B cell (primary cell): ENCODE results near the gene BTN3A1. TPM values are rescaled to one million over a fixed set of nuclear protein-coding genes. Genes with fewer than 3 reads are reported as not detected.

Experiments used
- ATAC-seq: fragments of 200-7000 bp; cut with Tn5 transposase; one replicate; pipeline ENCODE4 v1.10.0; 2021; ENCODE audit warnings: low read depth, mild to moderate bottlenecking, moderate number of reproducible peaks, moderate library complexity
- CTCF ChIA-PET: fragments of 350-600 bp; sonication (Branson Sonifier 250); formaldehyde crosslinking; loops from one replicate; lab custom pipeline; 2021; ENCODE audit warnings: antibody characterized with exemption, inconsistent platforms; lab: Charles Lee
- POLR2A ChIA-PET: fragments of 350-600 bp; sonication (Branson Sonifier 250); formaldehyde crosslinking; loops from one replicate; lab custom pipeline; 2021; ENCODE audit warnings: antibody characterized with exemption; lab: Charles Lee
- DNase-seq: peaks from one replicate; pipeline ENCODE4 v3.0.0; 2013
- H2AFZ ChIP-seq: 2 replicates; pipeline ENCODE4 v1.6.1; 2012; ENCODE audit warnings: mild to moderate bottlenecking, low read depth, low read length; ENCODE audit not compliant: insufficient read depth, poor library complexity, severe bottlenecking
- H3K27ac ChIP-seq, 2 donors: 1 replicate in 1 of 2; 2 replicates in 1 of 2; pipeline ENCODE4 v1.5.1; 2012 to 2013; ENCODE audit warnings: low read length in 2 of 2, mild to moderate bottlenecking in 2 of 2, moderate library complexity in 1 of 2
- H3K27me3 ChIP-seq, 4 experiments: fragments of 200-600 bp in 1 of 4; sonication (generic) in 1 of 4; replicated peaks in 1 of 4; 1 replicate in 2 of 4; 2 replicates in 2 of 4; pipeline versions ENCODE4 v1.6.1 to v1.7.0; 2013 to 2016; ENCODE audit warnings: low read length in 3 of 4, mild to moderate bottlenecking in 2 of 4, mixed read lengths in 1 of 4, moderate library complexity in 1 of 4; ENCODE audit not compliant: insufficient read depth in 4 of 4, control insufficient read depth in 3 of 4; ENCODE audit errors: control extremely low read depth in 1 of 4
- H3K36me3 ChIP-seq, 2 experiments: replicated peaks in 1 of 2; 1 replicate in 1 of 2; 2 replicates in 1 of 2; pipeline versions ENCODE4 v1.6.1 to v1.7.1; 2013; ENCODE audit warnings: low read length in 1 of 2; ENCODE audit not compliant: insufficient read depth in 2 of 2, control insufficient read depth in 1 of 2; ENCODE audit errors: control extremely low read depth in 1 of 2, extremely low read depth in 1 of 2
- H3K4me1 ChIP-seq, 2 donors: fragments of 200-600 bp in 1 of 2; sonication (generic) in 1 of 2; 1 replicate in 1 of 2; 2 replicates in 1 of 2; pipeline versions ENCODE4 v1.5.1 to v1.6.1; 2013 to 2017; ENCODE audit warnings: low read length in 2 of 2; ENCODE audit not compliant: control insufficient read depth in 2 of 2, insufficient read depth in 2 of 2
- H3K4me2 ChIP-seq: replicated peaks from 2 replicates; pipeline ENCODE3; 2012; ENCODE audit warnings: mild to moderate bottlenecking, low read depth, low read length; ENCODE audit not compliant: poor library complexity, severe bottlenecking
- H3K4me3 ChIP-seq, 5 experiments: fragments of 200-600 bp in 1 of 5; sonication (generic) in 1 of 5; 1 replicate in 3 of 5; 2 replicates in 2 of 5; pipeline versions ENCODE4 v1.5.1 to v1.7.0; 2011 to 2016; ENCODE audit warnings: low read length in 4 of 5, mild to moderate bottlenecking in 4 of 5, low read depth in 2 of 5, control low read depth in 1 of 5, moderate library complexity in 1 of 5; ENCODE audit not compliant: insufficient read depth in 1 of 5; ENCODE audit errors: control extremely low read depth in 1 of 5, extremely low read depth in 1 of 5
- H3K79me2 ChIP-seq: fragments of 200-600 bp; sonication (generic); one replicate; pipeline ENCODE4 v1.6.0; 2016; ENCODE audit warnings: low read length; ENCODE audit not compliant: control insufficient read depth, insufficient read depth
- H3K9ac ChIP-seq: fragments of 200-600 bp; sonication (generic); 2 replicates; pipeline ENCODE4 v1.6.1; 2017; ENCODE audit warnings: mild to moderate bottlenecking, low read length, moderate library complexity
- H3K9me3 ChIP-seq, 3 donors: one replicate each; pipeline versions ENCODE4 v1.6.1 to v1.7.1; 2013; ENCODE audit warnings: low read length in 2 of 3; ENCODE audit not compliant: control insufficient read depth in 2 of 3, insufficient read depth in 1 of 3; ENCODE audit errors: control extremely low read depth in 1 of 3
- H4K20me1 ChIP-seq: 2 replicates; pipeline ENCODE4 v1.6.0; 2012; ENCODE audit warnings: mild to moderate bottlenecking, low read length; ENCODE audit not compliant: insufficient read depth, control insufficient read depth, poor library complexity, severe bottlenecking
- H3K27ac Mint-ChIP-seq: one replicate; pipeline ENCODE4 v1.8.0; 2021; ENCODE audit warnings: mixed read lengths
- H3K27me3 Mint-ChIP-seq: one replicate; pipeline ENCODE4 v1.8.0; 2021; ENCODE audit warnings: mixed read lengths
- H3K4me1 Mint-ChIP-seq: one replicate; pipeline ENCODE4 v1.8.0; 2021; ENCODE audit warnings: mixed read lengths
- H3K4me3 Mint-ChIP-seq: one replicate; pipeline ENCODE4 v1.8.0; 2021; ENCODE audit warnings: mixed read lengths
- H3K9me3 Mint-ChIP-seq: one replicate; pipeline ENCODE4 v1.8.0; 2022; ENCODE audit warnings: mixed read lengths; ENCODE audit not compliant: insufficient read depth
- EZH2 ChIP-seq: IDR thresholded peaks from 2 replicates; pipeline ENCODE4 v1.6.1; 2012; ENCODE audit warnings: borderline replicate concordance, low read depth, mild to moderate bottlenecking, moderate library complexity, low read length; ENCODE audit not compliant: insufficient read depth, poor library complexity, severe bottlenecking
- WGBS: methylation state at CpG from one replicate; pipeline ENCODE4 v1.1.5; 2013; ENCODE audit warnings: missing lambda C conversion rate; ENCODE audit not compliant: insufficient coverage; 5-methylcytosine and 5-hydroxymethylcytosine counted together
- intact Hi-C: fragments of 100-400 bp; cut with micrococcal nuclease; formaldehyde crosslinking; loops from one replicate; pipeline ENCODE4 v1.10.0; 2022
- polyA plus RNA-seq: library from polyadenylated mRNA; depleted of rRNA; stranded (reverse); fragments of >200 nt; gene quantifications from 2 replicates; pipeline ENCODE4 v1.2.3, GENCODE V29; 2012
- total RNA-seq, 2 donors: library from RNA; stranded (reverse); fragments of 120-200 nt in 1 of 2; gene quantifications; 1 replicate in 1 of 2; 2 replicates in 1 of 2; pipeline versions ENCODE4 v1.2.3 to v1.2.4, GENCODE V29; 2013 to 2022
- TF ChIP-seq, protein P1 (sequence below): fragments of 200-600 bp; IDR thresholded peaks from one replicate; pipeline ENCODE4 v1.8.0; 2022; ENCODE audit warnings: antibody characterized with exemption, mild to moderate bottlenecking

BTN3A1 gene
- total and polyA plus RNA-seq, 2 donors (not counting 1 experiment from before 2014, with no cell fraction given) = 133 to 175 TPM

DNA sequence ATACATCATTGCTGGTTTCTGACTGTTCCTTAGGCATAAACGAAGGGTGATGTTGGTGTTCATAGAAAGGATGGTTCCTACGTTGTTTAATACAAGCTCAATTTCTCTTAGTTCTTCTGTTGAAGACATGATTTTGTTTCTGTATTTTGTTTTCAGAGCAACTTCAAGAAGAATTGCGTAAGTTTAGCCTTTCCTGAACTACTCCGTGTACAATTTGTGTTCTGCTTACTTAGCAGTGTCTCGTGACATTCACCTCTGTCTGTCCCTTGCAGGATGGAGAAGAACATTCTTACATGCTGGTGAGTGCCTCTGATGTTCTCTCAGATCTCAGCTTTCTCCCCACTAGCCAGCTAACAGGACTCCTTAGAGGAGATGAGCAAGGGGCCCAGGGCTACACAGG, 11.5 kb upstream of the BTN3A1 start:
- intact Hi-C loops = no loop called here
- no peak overlapping the region for H2AFZ ChIP-seq
- peaks cover 26 to 31% of the 10 kb centered on the region in 2 donors for H3K4me1 ChIP-seq
- H4K20me1 ChIP-seq = peaks cover 7% of the 10 kb centered on the region
- TF ChIP-seq, protein P1, sequence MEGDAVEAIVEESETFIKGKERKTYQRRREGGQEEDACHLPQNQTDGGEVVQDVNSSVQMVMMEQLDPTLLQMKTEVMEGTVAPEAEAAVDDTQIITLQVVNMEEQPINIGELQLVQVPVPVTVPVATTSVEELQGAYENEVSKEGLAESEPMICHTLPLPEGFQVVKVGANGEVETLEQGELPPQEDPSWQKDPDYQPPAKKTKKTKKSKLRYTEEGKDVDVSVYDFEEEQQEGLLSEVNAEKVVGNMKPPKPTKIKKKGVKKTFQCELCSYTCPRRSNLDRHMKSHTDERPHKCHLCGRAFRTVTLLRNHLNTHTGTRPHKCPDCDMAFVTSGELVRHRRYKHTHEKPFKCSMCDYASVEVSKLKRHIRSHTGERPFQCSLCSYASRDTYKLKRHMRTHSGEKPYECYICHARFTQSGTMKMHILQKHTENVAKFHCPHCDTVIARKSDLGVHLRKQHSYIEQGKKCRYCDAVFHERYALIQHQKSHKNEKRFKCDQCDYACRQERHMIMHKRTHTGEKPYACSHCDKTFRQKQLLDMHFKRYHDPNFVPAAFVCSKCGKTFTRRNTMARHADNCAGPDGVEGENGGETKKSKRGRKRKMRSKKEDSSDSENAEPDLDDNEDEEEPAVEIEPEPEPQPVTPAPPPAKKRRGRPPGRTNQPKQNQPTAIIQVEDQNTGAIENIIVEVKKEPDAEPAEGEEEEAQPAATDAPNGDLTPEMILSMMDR = no peak
- TF ChIP-seq EZH2 = no peak
- DNase-seq (no peak), ATAC-seq (no peak)
- Mint-ChIP-seq H3K4me1 (peaks cover 42% of the 10 kb centered on the region), H3K9me3 (no peaks in the 10 kb centered on the region), H3K27me3 (no peaks in the 10 kb centered on the region), H3K27ac (peak overlapping the region; percentile 53), H3K4me3 (no peak overlapping the region)
- peaks cover 14% of the 10 kb centered on the region for H3K79me2 ChIP-seq
- ChIA-PET CTCF (no interaction called here), POLR2A (no interaction called here)
- H3K27me3 ChIP-seq = no peaks in the 10 kb centered on the region
- 96% methylated on average over 5 of the region's 5 CpGs for WGBS
- H3K4me3 ChIP-seq = no peak overlapping the region
- H3K9ac ChIP-seq = no peak overlapping the region
- no peak overlapping the region for H3K4me2 ChIP-seq
- peaks cover 2 to 64% of the 10 kb centered on the region in 2 experiments for H3K36me3 ChIP-seq
- H3K9me3 ChIP-seq = peaks cover 0 to 2% (median 0%) of the 10 kb centered on the region in 3 donors
- H3K27ac ChIP-seq = no peak overlapping the region

GRCh38 chr6:26392932-26393636, 9.0 kb upstream of the BTN3A1 start:
- Histone ChIP-seq H3K4me2 (no peak overlapping the region), H3K27me3 (no peaks in the 10 kb centered on the region), H3K4me3 (no peak overlapping the region), H3K36me3 (peaks cover 2 to 43% of the 10 kb centered on the region in 2 experiments), H3K9me3 (no peaks in the 10 kb centered on the region), H4K20me1 (no peaks in the 10 kb centered on the region), H3K79me2 (no peaks in the 10 kb centered on the region), H3K4me1 (peaks cover 8 to 9% of the 10 kb centered on the region in 2 donors), H3K27ac (peak overlapping the region in 1 of 2 donors; percentile 21), H3K9ac (no peak overlapping the region), H2AFZ (no peak overlapping the region)
- no peak for TF ChIP-seq EZH2
- TF ChIP-seq, protein P1 = no peak
- peak; percentile 36 for DNase-seq
- CTCF ChIA-PET = interaction anchor here (0.6 kb wide), 1 partner anchor 202 kb away, joined by 4 read pairs; no protein-coding TSS in a partner anchor
- Mint-ChIP-seq H3K4me3 (no peak overlapping the region), H3K9me3 (no peaks in the 10 kb centered on the region), H3K4me1 (peaks cover 30% of the 10 kb centered on the region), H3K27ac (peak overlapping the region; percentile 67), H3K27me3 (no peaks in the 10 kb centered on the region)
- POLR2A ChIA-PET = interaction anchor here (1.4 kb wide), 1 partner anchor 11 kb away, joined by 4 read pairs; no protein-coding TSS in a partner anchor
- peak; percentile 49 for ATAC-seq
- intact Hi-C loops = no loop called here
- 100% methylated on average over 1 of the region's 4 CpGs for WGBS
